GM10266 (cell line): ENCODE results near the gene MCM10.

Experiments used
- DNase-seq: peaks from one replicate; pipeline ENCODE4 v3.0.0; 2012; ENCODE audit errors: extremely low spot score
- TF ChIP-seq, protein P1 (sequence below): IDR thresholded peaks from 2 replicates; pipeline ENCODE4 v1.5.1; 2012; ENCODE audit warnings: mild to moderate bottlenecking, low read depth; ENCODE audit not compliant: control insufficient read depth, insufficient read depth; ENCODE audit errors: missing control alignments

MCM10 gene

DNA sequence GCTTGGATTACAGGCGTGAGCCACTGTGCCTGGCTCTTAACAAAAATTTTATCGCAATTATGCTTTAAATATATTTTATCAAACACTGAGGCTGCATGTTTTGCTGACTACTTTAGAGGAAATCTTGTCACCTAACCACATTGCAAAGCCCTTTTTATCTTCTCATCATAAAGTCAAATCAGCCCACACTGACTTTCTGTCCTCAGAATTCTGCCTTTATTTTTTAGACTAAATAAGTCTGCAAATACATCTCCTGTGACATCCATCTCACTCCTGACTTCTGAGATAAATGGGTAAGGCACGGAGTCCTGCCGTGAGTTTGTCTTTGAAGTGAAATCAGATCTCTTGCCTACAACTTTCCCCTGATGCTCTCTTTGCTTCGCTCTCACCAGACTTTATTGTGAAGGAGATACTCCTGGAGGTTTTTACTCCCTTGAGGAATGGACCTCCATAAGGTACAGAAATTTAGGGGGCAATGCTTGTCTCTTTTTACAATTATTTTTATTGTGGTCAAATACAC, 96.3 kb downstream of the MCM10 start:
- no peak for DNase-seq
- TF ChIP-seq, protein P1, sequence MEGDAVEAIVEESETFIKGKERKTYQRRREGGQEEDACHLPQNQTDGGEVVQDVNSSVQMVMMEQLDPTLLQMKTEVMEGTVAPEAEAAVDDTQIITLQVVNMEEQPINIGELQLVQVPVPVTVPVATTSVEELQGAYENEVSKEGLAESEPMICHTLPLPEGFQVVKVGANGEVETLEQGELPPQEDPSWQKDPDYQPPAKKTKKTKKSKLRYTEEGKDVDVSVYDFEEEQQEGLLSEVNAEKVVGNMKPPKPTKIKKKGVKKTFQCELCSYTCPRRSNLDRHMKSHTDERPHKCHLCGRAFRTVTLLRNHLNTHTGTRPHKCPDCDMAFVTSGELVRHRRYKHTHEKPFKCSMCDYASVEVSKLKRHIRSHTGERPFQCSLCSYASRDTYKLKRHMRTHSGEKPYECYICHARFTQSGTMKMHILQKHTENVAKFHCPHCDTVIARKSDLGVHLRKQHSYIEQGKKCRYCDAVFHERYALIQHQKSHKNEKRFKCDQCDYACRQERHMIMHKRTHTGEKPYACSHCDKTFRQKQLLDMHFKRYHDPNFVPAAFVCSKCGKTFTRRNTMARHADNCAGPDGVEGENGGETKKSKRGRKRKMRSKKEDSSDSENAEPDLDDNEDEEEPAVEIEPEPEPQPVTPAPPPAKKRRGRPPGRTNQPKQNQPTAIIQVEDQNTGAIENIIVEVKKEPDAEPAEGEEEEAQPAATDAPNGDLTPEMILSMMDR, result no peak
